NT2/D1 (cell line): ENCODE measurements around the gene GREB1.

ENCODE experiments used
- YY1 ChIP-seq: IDR thresholded peaks from 2 replicates; pipeline ENCODE4 v1.6.1; 2011; ENCODE audit not compliant: insufficient read length, insufficient read depth
- ZNF274 ChIP-seq: IDR thresholded peaks from 2 replicates; pipeline ENCODE4 v1.6.1; 2011; ENCODE audit warnings: mild to moderate bottlenecking, low read depth, low read length

DNA sequence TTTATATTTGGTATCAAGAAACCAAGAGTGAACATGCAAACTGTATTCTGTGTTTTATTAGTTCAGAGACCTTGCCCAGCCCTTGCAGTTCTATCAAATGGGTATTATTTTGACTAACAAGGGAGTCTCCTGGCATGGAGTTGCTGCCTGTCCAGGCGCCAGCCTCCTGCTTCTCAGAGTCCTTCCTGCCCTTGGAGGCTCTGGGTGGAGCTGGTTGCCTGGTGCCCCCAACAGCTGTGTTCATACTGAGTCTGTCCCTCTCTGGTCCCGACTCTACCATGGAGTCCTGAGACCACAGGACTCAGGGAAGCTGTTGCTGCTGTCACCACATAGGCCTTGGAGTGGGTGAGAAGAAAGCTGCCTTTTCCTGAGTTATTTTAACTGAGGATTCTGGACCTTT, 26.3 kb upstream of the GREB1 start:
- TF ChIP-seq ZNF274 (no peak), YY1 (no peak)
